Activated naive CD4-positive, alpha-beta T cell treated with Interleukin-2 at 50 U/mL for 16 hours (primary cell): ENCODE results near the gene CRLF1.
"Not testable (repeated sequence)": the region's sequence is repeated elsewhere in the genome, so short reads cannot be mapped to it uniquely, and the experiment has no call there.

Experiments
- DNase-seq: peaks from one replicate; pipeline ENCODE4 v3.0.0-alpha.2; 2020

CRLF1 gene

DNA sequence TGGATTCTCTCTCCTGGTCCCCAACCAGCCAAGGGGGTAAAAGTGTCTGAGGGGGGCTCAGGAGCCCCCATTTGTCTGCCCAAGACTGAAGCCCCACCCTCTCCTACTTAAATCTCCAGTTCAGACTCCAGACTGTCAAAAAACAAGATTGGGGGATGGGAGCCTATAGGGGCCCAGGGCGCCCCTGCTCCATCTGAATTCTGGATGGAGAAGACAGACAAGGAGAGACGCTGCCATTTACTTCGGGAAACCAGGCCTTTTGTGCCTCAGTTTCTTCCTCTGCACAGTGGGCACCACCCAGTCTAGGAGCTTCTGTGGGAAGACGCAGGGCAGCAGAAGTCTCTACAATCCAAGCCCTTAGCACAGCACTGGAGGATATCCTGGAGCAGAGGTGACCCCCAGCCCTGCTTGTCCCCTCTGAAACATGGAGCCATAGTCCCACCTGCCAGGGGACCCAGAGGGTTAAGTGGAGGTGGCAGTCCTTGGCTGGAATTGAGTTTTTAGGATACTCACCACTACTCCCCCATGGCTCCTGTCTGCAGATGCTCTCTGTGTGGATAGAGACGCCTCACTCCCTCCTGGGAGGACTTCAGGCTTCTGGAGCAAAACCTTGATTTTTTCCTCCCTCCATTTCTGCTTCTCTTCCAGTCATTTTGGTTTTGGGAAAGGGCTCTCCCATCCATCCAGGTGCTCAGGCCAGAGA is 1.7 kb upstream of the CRLF1 start:
- no peak for DNase-seq

DNA sequence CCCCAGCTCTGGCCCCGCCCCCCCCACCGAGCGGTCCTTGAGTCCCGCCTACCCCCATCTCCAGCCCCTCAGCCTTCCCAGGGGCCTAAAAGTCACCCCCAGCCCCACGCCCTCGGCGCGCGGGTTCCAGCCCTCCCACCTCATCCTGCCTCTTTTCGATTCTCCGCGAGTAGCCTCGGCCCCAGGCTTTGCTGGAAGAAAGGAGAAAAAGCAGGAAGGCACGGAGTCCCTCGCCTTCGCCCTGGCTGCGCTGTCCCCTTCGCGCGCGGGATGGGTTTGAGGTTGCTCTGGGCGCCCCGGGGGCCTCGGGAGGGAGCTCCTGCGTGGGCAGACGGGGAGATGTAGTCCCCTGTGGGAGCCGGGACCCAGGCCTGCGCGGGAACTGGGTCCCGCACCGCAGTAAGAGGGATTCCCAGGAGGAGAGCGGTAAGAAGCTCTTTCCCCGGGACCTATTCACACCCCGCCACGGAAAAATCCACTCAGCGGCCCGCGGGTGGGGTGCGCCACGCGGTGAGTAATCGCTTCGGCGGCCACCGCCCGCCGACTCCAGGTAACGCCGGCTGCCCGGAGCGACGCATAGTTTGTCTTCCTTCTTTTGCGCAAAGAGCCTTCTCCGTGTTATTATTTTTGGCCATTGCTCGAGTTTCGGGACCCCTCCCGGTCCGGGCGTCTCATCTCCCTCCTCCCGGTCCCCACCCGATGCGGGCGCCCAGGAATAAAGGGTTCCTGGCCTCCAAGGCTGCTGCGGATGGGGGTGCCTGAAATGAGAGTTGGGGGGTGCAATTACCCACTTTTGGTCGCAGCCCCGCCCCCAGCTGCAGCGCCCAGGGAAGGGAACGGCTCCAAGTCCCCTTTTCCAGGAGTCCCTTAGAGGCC is 865 bp upstream of the CRLF1 start:
- DNase-seq: peak; percentile 37

DNA sequence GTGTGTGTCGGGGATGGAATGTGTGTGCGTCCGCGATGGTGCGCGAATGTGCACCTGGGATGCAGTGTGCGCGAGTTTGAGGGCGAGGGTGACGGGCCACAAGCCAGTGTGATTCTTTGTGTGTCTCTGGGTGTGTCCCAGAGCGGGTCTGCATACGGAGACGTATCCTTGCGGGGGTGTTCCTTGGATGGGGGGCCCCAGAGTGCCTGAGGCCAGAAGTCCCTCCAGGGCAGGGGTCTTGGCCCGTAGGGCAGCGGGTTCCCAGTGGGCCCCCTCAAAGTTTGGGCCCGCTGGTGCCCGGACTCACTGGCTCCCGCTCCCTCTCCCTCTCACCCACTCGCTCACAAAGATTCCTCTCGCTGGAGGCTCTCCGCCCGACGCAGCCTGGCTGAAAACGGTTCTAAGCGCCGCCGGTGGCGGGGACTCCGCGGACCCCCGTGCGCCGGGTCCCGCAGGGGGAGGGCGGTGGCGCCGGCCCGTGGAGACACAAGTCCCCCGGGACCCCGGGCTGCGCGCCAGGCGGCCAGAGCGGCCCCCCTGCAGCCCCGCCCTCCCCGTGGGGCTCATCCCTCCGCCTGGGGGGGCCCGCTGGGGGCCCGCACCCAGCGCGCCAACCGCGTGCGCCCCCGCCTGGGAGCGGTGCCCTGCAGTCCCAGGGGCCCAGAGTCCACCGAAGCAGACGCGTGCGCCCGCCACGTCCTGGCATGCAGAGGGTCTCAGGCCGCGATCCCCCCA is 886 bp downstream of the CRLF1 start:
- no peak for DNase-seq

DNA sequence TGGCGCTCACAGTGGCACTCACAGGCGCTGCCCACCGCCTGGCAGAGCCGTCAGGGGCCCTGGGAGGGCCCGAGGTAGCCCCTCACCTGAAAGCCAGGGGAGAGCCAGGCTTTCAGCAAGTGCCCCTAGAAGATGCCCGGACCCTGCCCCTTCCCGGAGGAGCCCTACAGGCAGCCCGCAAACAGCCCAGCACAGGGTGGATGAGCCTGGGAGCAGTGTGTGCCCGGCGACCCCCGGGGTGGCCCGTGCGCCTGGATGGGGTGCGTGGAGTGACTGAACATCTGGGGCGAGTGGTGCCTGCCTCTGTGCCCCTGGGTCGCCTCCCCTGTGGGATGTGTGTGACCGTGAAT is 1.4 kb downstream of the CRLF1 start:
- DNase-seq: no peak

DNA sequence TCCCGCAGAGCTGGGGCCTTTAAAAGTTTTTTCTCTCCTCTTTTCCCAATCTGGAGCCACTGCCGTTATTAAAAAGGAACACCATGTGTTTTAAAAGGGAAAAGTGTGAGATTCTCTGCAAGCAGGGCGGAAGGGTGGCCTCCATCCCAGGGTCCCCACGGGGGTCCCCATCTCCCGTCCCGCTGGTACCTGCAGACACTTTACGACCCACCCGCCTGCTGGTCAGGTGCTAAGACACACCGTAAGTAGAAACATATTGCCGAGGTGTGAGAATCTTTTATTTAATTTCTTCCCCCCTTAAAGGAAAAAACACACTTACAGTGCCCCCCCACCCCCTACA is 1.8 kb downstream of the CRLF1 start:
- DNase-seq: no peak

DNA sequence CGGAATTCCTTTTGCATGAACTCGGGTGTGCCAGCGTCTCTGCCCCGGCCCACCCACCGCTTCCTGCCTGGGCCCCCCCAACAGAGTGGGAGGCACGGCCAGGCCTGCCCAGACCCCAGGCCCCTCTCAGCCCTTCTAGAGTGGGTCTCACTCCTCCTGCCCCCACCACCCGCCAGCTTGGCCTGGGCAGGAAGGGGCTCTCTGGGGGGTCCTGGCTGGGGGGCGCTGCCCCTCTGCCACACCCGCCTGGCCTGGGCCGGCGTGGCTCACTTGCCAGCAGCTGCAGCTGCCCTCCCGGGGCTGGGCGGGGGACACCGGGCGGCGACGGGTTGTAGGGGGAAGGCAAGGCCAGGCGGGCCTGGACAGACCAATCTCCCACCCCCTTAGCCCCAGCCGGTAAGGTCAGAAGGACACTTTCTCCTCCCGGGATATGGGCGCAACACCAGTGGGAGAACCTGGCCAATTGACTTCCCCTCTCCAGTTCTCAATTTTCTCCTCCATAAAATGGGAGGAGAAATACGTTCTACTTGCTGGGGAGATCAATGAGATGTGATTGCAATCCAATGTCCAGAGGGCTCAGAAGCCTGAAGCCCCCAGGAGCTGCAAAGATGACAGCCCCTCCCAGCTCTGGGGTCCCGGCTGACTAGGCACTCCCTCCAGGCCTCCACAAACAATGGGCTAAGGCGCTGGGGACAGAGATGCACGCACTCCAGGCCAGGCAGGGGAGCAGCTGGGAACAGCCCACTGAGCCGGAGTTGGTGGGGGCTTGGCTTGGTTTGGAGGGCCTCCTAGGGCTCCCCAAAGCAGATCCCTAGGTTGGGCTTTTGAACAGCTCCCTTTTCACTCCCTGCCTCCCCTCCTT is 2.4 kb downstream of the CRLF1 start:
- DNase-seq: no peak

DNA sequence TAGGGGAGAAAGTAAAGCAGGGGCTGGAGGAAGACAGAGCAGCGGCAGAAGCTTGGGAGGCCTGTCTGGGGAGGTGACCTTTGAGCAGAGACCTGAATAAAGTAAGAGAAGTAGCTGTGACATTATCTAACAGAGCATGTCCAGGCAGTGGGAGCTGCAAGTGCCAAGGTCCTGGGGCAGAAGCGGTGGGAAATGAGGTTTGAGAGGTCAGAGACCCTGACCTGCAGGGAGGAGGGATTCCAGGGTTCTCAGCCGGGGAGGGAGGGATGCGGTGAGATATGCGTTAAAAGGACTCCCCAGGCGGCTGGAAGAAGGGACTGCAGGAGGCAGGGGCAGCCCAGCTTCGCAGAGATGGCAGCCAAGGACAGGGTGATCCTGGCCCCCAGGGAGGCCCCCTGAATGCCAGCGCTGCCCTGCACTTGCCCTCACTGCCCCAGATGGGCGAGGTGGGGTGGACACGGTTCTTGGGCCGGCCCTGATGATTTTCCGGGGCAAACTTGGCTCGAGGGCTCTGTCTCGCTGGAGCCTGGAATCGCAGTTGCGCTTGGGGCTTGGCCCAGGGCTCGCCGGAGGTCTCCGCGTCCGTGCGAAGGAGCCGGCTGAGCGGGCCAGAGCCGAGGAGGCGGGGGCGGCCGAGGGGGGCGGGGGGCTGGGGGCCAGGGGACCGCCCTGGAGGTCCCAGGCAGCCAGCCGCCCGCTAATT is 3.2 kb downstream of the CRLF1 start:
- DNase-seq: peak; percentile 19

DNA sequence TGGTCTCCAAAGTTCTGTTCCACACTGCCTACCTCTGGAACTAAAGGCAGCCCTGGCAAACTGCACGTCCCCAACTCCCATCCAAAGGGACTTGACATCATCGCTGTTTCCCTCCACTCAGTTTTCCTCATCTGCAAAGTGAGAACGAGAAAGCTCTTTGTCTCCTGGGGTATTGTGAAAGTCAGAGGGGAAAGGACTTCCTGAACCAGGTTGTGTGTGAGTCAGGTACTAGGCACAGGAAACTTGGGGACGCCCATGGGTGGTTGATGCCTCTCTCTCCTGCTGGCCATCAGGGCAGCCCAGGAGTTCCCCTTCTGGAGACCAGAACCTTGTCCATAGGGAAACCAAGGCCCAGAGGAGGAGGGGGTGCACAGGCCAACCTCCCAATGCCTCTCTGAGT is 4.7 kb downstream of the CRLF1 start:
- DNase-seq: no peak

DNA sequence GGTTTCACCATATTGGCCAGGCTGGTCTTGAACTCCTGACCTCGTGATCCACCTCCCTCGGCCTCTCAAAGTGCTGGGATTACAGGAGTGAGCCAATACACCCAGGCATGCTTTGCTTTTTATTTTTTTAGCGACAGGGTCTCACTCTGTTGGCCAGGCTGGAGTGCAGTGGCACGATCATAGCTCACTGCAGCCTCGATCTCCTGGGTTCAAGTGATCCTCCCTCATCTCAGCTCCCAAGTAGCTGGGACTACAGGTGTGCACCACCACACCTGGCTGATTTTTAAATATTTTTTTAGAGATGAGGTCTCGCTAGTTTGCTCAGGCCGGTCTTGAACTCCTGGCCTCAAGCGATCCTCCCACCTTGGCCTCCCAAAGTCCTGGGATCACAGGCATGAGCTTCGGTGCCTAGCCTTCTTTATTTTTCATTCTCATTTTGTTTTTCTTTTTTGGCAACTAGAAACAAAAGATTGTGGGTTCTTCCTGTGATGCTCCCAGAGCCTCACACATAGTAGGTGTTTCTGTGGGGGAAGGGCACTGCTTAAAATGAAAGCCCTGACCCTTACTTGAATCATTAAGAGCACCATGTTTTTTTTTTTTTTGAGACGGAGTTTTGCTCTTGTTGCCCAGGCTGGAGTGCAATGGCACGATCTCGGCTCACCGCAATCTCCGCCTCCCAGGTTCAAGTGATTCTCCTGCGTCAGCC is 5.8 kb downstream of the CRLF1 start:
- DNase-seq: not testable (repeated sequence)

DNA sequence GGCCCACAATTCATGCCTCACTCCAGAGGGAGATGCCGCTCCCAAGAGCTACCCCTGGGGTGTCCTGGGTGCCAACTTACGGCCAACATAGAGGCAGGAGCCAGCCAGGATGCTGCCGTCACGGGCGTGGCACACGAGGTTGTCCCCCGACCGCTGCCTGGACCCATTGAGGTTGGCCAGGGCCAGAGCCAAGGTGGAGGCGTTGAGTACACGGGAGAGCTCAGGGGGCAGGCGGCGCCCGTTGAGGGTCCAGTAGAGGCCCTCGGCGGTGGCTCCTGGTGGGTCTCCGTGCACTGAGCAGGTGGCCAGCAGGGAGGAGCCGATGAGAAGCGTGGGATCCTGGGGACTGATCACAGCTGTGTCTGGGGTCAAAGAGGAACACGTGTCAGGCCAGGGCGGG is 7.1 kb downstream of the CRLF1 start:
- no peak for DNase-seq

DNA sequence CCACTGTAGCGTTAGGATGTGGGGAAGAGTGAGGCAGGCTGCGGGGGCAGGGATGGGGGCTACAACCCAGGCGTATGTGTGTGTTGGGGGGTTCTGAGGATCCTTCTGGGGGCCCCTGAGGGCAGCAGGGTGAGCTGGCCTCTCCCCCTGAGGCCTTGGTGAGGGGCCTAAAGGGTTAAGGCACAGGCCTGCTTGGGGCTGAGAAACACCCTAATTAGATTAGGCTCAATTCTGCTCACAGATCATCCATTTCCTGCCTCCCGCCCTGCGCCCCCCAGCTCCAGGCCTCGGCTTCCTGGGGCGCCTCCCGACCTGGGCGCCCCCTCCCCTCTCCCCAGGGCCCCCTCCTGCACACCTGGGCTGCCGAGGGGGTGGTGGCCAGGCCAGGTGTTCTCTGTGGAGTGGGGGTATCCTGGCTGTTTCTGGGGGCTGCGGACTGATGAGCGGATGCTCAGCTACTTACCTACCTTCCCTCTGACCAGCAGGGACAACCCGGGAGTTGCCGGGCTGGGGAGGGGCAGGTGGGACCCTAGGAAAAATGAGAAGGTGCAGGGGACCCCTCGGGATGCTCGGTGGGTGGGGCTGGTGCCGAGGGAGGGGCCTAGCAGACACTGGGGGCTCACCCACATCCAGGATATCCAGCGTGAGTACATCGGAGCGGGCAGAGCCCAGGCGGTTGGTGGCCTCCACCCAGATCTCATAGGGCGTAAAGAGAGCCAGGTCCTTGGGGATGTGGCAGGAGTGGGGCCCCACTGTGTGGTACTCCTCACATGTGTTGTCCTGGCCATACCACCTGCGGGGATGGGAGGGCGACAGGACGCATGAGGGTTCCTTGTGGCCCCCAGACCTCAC is 8.6 kb downstream of the CRLF1 start:
- no peak for DNase-seq

DNA sequence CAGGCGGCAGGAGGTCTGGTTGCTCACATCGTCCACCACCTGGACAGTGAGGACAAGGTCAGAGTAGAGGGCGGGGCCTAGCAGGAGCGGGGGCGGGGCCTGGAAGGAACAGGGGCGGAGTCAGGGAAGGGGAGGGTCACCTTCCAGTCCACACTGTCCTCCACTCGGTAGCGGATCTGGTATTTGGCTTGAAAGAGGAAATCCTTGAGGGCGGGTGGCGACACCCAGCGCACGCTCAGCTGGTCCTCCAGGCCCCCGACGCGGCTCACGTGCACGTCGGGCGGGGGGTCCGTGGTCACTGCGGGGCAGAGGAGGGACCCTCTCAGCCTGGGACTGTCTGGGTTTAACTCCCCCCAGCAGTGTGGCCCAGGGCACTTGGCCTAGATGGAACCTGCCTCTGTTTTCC is 9.8 kb downstream of the CRLF1 start:
- DNase-seq: no peak

DNA sequence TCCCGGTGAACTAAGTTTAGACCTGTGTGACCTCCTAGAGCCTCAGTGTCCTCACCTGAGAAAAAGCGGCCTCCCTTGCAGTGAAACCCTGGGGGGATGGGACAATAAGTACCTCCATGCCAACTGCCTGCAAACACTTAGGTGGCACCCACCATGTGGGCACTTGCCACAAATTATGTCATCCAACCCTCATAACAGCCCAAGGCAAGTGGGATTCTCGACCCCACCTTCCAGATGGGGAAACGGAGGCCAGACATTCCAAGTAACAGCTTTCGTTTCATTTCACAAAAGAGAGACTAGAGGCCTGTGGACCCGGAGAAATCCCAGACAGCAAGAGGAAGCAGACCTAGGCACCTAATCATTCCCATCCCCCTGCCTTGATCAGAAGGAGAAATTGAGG is 11.1 kb downstream of the CRLF1 start:
- DNase-seq: no peak

DNA sequence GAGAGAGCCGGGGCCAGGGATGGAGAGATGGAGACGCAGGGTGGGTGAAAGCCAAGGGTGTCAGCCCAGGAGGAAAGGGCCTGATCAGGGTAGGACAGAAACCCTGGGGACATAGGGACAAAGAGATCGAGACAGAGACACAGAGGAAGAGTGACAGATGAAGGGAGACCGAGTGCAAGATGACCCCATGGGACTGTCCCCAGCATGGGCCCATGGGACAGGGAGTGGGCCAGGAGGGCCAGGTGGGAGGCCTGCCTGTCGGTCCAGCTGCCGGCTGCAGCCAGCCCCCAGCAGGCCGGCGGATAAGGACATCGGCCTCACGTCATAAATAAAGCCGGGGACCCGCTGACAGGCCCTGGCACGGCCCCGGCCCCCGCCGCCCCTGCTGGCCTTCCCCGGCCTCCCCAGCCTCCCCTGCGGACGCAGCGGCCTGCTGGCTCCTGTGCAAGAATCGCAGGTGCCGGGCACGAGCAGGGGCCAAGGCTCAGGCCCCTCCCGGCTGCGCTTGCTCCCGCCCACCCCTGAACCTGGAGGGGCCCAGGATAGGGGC is 11.7 kb downstream of the CRLF1 start:
- no peak for DNase-seq

DNA sequence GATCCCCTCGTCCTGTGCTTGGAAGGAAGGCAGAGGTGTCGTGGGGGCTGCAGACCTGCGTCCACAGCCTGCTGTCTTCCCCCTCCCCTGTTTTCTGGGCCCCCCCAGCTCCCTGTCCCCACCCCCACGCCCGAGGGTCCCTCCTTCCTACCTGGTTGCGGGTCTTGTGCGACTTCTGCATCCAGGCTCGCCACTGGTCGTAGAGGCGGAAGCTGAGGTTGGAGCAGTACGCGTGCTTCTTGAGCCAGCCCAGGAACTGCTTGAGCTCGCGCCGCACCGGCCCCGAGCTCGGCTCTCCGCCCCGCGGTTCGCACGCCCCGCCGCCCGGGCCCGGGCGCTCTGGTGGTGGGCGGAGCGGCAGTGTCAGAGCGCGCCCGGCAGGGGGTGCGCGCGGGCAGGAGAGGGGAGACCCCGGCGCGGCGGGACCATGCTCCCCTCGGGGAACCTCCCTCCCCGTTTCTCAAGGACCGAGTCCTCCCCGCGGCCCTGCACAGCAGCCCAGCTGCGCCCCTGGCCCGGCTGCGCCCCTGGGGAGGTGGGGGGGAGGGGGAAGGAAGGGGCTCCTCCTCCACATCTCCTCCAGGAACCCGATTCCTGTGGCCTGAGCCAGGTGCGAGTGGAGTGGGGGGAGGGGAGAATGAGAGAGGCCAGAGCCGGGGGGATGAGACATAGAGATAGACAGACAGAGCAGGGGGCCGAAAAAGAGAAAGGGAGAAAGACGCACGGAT is 12.3 kb downstream of the CRLF1 start:
- DNase-seq: peak; percentile 78

DNA sequence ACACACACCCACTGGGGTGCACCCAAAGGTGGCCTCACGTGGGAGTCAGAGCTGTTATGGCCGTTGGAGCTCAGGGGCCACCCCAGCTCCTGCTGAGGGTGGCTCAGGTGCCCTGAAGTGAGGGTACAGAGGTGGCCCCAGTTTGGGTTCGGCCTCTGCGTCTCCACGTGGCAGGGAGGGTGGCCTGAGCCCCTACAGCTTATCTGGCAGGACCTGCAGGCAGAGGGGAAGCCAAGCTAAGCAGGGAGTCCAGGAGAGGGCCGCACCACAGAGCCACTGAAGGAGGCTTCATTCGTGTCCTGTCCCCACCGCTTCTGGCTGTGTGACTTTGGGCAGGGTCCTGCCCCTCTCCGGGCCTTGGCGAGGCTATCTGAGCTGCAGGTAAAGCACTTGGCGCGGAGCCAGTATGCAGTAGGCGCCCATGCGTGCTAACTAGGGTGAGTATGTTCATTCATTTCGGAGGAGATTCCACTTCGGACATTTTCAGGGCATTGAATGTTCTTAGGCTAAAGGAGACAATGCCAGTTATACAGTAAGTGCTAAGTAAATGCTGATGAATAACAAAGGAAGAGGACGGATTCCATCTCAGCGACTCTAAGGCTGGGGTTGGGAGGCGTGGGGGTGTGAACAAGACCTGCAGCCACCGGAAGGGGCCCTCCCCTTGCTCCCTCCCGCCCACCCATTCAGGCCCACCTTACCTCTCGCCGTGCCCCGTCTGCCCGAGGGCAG is 13.1 kb downstream of the CRLF1 start:
- DNase-seq: no peak

DNA sequence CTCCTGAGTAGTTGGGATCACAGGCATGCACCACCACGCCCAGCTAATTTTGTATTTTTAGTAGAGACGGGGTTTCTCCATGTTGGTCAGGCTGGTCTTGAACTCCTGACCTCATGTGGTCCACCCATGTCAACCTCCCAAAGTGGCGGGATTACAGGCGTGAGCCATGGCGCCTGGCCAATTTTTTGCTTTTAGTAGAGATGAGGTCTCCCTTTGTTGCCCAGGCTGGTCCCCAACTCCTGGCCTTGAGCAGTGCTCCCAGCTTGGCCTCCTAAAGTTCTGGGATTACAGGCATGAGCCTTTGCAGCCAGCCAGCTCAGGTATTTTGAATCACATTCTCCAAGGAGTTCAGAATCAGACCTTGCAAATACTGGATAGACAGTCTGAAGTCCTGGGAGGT is 13.9 kb downstream of the CRLF1 start:
- not testable (repeated sequence) for DNase-seq

DNA sequence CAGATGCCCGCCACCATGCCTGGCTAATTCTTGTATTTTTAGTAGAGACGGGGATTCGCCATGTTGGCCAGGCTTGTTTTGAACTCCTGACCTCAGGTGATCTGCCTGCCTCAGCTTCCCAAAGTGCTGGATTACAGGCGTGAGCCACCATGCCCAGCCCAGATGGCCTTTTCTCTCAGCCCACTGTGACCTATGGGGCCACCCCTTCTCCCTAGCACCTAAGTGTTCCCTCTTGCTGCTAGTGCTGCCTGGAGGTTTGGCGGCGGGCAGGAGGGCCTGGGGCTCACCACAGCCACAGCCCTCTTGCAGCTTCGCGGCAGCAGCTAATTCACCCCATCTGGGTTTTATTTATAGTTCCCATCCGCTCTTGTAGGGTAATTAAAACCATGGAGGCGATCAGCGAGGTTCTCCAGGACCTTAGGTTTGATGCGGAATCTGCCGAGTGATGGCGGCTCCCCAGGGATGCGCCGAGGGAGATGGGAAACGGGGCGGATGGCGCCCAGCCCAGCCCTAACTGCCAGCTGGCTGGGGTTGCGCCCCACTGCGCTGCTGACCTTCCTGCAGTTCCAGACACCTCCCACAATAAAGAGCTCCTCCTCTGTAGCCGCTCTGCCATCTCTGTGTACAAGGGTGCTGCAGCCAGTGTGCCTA is 14.7 kb downstream of the CRLF1 start:
- DNase-seq: no peak
